COLO829 (cell line): ENCODE data around the gene DUOXA2.
"Not testable (repeated sequence)": the region's sequence is repeated elsewhere in the genome, so short reads cannot be mapped to it uniquely, and the experiment has no call there.

Experiments
- DNase-seq: peaks from one replicate; pipeline ENCODE4 v3.0.0; 2012; ENCODE audit warnings: low spot score

Gene DUOXA2

DNA sequence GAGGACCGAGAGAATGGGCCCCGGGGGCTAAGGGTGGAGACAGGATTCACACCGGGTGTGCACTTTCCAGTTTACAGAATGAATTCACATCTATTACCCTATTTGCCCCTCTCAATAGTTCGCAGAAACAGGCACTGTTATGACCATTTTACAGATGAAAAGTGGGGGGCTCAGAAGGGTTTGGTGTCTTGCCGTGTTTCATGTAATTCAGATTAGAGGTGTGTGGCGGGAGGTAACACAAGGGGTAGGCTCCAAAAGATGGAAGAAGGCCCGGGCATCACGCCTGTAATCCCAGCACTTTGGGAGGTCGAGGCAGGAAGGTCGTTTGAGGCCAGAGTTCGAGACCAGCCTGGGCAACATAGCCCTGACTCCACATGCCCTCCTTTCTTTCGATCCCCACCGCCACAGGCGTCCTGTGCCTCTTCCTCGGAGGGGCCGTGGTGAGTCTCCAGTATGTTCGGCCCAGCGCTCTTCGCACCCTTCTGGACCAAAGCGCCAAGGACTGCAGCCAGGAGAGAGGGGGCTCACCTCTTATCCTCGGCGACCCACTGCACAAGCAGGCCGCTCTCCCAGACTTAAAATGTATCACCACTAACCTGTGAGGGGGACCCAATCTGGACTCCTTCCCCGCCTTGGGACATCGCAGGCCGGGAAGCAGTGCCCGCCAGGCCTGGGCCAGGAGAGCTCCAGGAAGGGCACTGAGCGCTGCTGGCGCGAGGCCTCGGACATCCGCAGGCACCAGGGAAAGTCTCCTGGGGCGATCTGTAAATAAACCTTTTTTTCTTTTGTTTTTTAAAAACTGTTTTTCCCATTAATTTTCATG lies 3.4 kb downstream of the DUOXA2 start:
- no peak for DNase-seq

GRCh38 chr15:45118131-45118588 lies 4.0 kb downstream of the DUOXA2 start:
- peak; percentile 83 for DNase-seq

DNA sequence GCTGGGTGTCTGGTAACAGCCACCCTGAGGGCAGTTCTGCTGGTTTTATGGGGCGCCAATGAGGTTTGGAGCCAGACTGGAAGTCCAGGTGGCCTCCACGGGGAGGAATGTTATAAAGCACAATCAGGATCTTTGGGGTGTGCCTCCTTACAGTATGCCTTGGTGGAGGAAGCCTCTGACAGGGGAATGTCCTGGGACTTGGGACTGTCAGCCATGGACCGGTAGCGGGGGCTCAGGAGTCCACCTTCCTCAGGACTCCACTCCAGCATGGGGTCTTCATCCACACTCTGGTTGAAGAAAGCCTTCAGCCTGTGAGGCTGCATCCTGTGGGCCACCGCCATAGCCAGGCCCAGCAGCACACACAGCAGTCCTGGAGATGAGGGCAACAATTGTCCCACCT lies 4.9 kb downstream of the DUOXA2 start:
- DNase-seq: no peak

GRCh38 chr15:45120081-45120972 lies 6.2 kb downstream of the DUOXA2 start:
- no peak for DNase-seq

GRCh38 chr15:45121020-45121419 lies 6.9 kb downstream of the DUOXA2 start:
- no peak for DNase-seq

GRCh38 chr15:45121706-45122417 lies 7.7 kb downstream of the DUOXA2 start:
- DNase-seq: no peak

DNA sequence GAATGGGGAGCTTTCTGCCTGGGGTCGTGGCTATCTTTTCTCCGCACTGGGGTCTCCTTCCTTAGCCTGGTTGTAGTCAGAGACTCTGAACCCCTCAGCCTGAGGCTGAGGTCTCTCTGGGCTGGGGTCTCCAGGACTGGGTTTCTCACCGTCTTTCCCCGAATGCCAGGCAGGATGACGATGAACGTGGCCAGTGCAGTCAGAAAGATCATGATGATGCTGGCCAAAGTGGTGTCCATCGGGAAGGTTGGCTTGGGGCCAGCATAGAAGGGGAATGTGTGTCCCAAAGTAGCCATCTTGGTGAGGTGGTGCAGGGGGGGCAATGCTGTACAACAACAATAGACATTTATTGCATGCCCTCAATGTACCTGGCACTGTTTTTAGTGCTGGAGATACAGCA lies 8.6 kb downstream of the DUOXA2 start:
- DNase-seq: no peak

DNA sequence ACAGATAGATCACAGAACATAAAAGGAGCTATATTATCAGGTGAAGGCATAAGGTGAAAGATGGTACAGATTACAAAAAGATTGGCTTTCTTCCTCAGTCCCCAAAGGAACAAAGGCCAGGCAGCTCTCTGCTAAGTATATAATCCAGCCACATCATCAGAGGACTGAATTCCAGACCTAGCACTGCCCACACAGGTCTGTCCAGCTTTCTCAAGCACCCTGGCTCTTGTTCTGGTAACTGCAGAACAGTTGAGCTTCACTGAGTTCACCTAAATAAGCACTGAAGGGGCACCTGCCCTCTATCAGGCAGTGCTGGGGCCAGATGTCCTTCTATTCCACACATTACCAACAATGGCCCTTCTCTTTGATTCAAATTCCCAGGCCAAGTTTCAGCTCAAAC lies 9.3 kb downstream of the DUOXA2 start:
- no peak for DNase-seq

- DNase-seq: peak; percentile 7
Observed at GRCh38 chr15:45126535-45127158, 12.5 kb downstream of the DUOXA2 start.

- DNase-seq: no peak
Observed at GRCh38 chr15:45128971-45129639, 15.0 kb downstream of the DUOXA2 start.

DNA sequence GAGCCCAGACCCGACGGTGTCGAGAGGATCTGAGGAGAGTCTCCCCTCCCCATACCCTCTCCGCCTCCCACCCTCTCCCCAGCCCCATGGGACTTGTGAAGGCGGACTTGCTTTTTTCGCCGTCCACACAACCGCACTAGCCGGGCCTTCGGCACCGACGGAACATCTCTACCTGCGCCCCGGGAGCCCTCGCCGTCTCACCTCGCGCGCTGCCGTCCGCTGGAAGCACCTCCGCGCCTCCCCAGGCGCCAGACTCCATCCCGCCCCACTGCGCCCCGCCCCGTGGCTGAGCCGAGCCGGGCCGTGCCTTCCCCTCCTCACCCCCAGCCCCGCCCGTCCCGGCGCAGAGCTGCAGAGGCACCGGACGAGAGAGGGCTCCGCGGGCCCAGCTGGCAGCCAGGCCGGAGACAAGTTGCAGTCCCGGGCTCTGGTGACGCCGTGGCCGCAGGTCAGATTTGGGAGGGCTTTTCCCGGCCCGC lies 15.6 kb downstream of the DUOXA2 start, which contains the start of the genes DUOX1 and DUOXA1:
DUOX1 (plus strand) TSS at position 344 of the 479 bp plus-strand sequence. CDS start 1,973 bp downstream, outside the sequence.
DUOXA1 (minus strand) TSS at position 229 of the 479 bp plus-strand sequence. CDS start 6,865 bp downstream, outside the sequence.
- no peak for DNase-seq

GRCh38 chr15:45130291-45131000 lies 16.3 kb downstream of the DUOXA2 start:
- no peak for DNase-seq

DNA sequence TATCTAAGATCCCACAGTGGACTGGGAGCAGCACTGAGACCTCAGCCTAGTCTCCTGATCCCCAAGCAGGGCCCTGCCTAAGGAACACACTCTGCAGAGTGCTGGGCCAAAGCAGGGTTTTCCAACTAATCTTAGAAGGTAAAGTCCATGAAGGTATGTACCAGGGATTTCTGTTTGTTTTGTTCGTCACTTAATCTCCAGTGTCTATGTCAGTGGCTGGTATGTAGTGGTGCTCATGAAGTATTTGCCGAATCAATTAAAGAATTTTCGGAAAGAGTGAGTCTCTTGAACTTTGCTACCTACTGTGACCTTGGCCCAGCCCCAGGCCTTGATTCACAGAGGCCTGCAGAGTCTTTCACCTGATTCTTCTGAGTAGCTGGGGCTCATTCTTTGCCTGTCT lies 17.4 kb downstream of the DUOXA2 start:
- no peak for DNase-seq

- no peak for DNase-seq
Observed at GRCh38 chr15:45132844-45133560, 18.9 kb downstream of the DUOXA2 start.

DNA sequence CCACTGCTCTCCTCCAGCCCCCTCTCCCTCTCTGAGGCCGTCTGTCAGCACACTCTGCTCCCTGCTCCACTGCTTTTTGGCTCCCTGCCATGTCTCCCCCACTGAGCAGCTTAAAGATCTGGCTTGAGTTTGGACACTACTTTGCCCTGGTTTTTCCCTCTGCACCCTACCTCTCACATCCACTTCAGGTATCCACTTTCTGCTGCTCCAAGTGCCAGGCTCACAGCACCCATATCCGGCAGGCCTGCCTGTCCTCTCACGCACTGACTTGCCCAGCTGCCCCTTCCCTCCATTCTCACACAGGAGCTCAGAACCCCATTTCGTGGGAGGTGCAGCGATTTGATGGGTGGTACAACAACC lies 19.4 kb downstream of the DUOXA2 start:
- DNase-seq: no peak

GRCh38 chr15:45134046-45134445 lies 19.9 kb downstream of the DUOXA2 start:
- DNase-seq: no peak

DNA sequence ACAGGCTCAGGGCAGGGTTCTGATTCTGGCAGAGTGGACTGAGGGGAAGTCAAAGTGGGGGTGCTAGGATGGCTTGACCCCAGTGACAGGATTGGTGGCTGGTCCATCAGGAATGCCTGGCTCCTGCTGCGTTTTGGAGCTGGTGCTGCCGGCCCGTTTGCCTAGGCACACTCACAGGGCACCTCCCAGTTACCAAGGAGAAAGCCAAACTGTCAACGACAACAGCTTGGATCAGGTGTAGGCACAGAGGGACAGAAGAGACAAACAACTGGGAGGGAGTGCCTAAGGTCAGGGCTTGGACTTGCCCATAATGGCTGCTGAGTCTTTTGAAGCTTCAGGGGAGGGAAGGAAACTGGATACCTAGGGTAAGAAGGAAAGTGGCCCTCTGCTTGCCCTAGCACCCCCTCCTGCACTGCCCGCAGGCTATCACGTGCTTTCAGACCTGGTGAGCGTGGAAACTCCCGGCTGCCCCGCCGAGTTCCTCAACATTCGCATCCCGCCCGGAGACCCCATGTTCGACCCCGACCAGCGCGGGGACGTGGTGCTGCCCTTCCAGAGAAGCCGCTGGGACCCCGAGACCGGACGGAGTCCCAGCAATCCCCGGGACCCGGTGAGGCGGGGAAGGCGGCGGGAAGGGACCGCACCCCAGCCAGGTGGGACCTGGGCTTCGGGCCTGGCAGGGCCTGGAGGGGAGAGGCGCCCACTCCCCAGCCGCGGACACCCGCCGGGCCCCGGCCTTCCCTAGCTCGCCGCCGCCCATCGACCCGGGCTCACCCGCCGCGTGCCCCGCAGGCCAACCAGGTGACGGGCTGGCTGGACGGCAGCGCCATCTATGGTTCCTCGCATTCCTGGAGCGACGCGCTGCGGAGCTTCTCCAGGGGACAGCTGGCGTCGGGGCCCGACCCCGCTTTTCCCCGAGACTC lies 20.8 kb downstream of the DUOXA2 start:
- no peak for DNase-seq

DNA sequence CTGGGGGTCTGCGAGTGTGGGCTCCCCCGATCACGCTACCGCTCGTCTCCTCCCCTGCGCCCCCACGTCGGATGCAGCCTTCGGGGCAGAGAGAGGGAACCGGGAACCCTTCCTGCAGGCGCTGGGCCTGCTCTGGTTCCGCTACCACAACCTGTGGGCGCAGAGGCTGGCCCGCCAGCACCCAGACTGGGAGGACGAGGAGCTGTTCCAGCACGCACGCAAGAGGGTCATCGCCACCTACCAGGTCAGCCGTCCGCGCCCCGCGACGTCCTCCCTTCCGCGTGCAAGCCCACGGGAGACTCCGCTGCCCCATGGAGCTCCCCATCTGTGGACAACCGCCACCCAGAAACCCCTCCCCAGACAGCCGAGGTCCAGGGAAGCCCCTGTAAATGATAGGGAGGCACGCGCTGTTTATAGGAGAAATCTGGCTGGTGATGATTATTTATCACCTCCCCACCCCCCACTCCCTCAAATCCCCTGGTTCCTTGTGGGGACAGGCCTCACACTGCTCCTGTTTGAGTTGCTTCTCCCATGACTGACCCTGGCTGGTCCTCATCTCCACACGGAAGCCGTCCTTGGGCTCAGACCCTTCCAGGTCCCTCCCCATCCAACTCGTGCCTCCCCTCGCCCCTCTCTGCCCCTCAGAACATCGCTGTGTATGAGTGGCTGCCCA lies 21.7 kb downstream of the DUOXA2 start:
- DNase-seq: not testable (repeated sequence)
